Spleen (tissue), 11 donors: ENCODE measurements around the gene SENP1. TPM values are rescaled to one million over a fixed set of nuclear protein-coding genes. Genes with fewer than 3 reads are reported as not detected.

Source experiments
- DNase-seq: peaks from one replicate; pipeline ENCODE4 v3.0.0-alpha.2; 2020
- H3K27ac ChIP-seq, 8 donors: fragments of 200-600 bp; sonication (generic) in 7 of 8; 1 replicate in 4 of 8; 2 replicates in 4 of 8; pipeline versions ENCODE4 v1.5.0 to v1.8.0; 2016 to 2021; ENCODE audit warnings: inconsistent platforms in 4 of 8, mild to moderate bottlenecking in 4 of 8, moderate library complexity in 1 of 8
- H3K27me3 ChIP-seq, 7 donors: fragments of 200-600 bp; sonication (generic) in 6 of 7; replicated peaks in 1 of 7; 1 replicate in 4 of 7; 2 replicates in 3 of 7; pipeline versions ENCODE4 v1.5.0 to v1.8.0; 2016 to 2021; ENCODE audit warnings: inconsistent platforms in 3 of 7, mild to moderate bottlenecking in 1 of 7
- H3K36me3 ChIP-seq, 6 donors: fragments of 200-600 bp; sonication (generic) in 5 of 6; 1 replicate in 4 of 6; 2 replicates in 2 of 6; pipeline versions ENCODE4 v1.5.0 to v1.8.0; 2016 to 2021; ENCODE audit warnings: inconsistent platforms in 2 of 6
- H3K4me1 ChIP-seq, 6 donors: fragments of 200-600 bp; sonication (generic) in 5 of 6; 1 replicate in 3 of 6; 2 replicates in 3 of 6; pipeline versions ENCODE4 v1.5.0 to v1.8.0; 2016 to 2021; ENCODE audit warnings: inconsistent platforms in 3 of 6
- H3K4me3 ChIP-seq, 8 donors: fragments of 200-600 bp; sonication (generic) in 7 of 8; 1 replicate in 4 of 8; 2 replicates in 4 of 8; pipeline versions ENCODE4 v1.5.0 to v1.8.0; 2016 to 2021; ENCODE audit warnings: inconsistent platforms in 4 of 8, mild to moderate bottlenecking in 4 of 8, moderate library complexity in 2 of 8
- H3K9me3 ChIP-seq, 8 donors: fragments of 200-600 bp; sonication (generic) in 7 of 8; 1 replicate in 4 of 8; 2 replicates in 4 of 8; pipeline versions ENCODE4 v1.5.0 to v1.8.0; 2016 to 2021; ENCODE audit warnings: inconsistent platforms in 4 of 8
- CTCF ChIP-seq, 11 experiments: fragments of 200-600 bp in 7 of 11; fragments of 450-650 bp in 4 of 11; sonication (generic) in 4 of 11; IDR thresholded peaks in 8 of 11; conservative IDR thresholded peaks in 3 of 11; 1 replicate in 7 of 11; 2 replicates in 4 of 11; pipeline versions ENCODE4 v1.4.0 to v1.8.0; 2016 to 2021; ENCODE audit warnings: antibody characterized with exemption in 11 of 11, inconsistent platforms in 4 of 11, mild to moderate bottlenecking in 1 of 11
- POLR2A ChIP-seq, 3 donors: fragments of 450-650 bp; IDR thresholded peaks; one replicate each; pipeline ENCODE4 v1.5.1; 2017; ENCODE audit warnings: antibody characterized with exemption in 3 of 3, mild to moderate bottlenecking in 1 of 3
- POLR2AphosphoS5 ChIP-seq, 3 donors: sonication (generic); formaldehyde crosslinking; IDR thresholded peaks; one replicate each; pipeline ENCODE4 v1.5.1; 2017; ENCODE audit warnings: antibody characterized with exemption in 3 of 3
- WGBS, 5 donors: extraction: QIAGEN DNeasy Blood & Tissue Kit in 3 of 5; methylation state at CpG; one replicate each; pipeline versions ENCODE4 v1.1.5 to v1.1.7; 2013 to 2018; 5-methylcytosine and 5-hydroxymethylcytosine counted together
- intact Hi-C: fragments of 100-400 bp; cut with DNase I; formaldehyde crosslinking; loops from one replicate; pipeline ENCODE4 v1.15.0; 2023; ENCODE audit warnings: low total_unique reads
- polyA plus RNA-seq, 3 donors: library from polyadenylated mRNA; stranded (reverse); fragments of 200-250 nt; gene quantifications; one replicate each; pipeline ENCODE4 v1.2.1, GENCODE V29; 2013
- total RNA-seq, 7 donors: library from RNA; depleted of rRNA in 3 of 7; stranded (reverse); fragments of >200 nt in 3 of 7; fragmentation: NEBNext Ultra II Directional in 4 of 7; extraction: Animal tissue kit (Norgen Biotek cat#: 25700) in 4 of 7; gene quantifications; one replicate each; pipeline versions ENCODE4 v1.1.0 to v1.2.1, GENCODE V29; 2016 to 2021
- donor health status: healthy with polysubstance abuse.
- donor health status: DM: no; HTN: no; CAD: no; lungs with moderate emphysema.
- donor health status: DM: no; HTN: no; CAD: no.
- donor health status: Bipolar disorder and iron deficiency.
- donor health status: healthy.
- donor health status: DM: no; HTN: no; CAD: no.
- donor health status: DM: yes; HTN: yes; CAD: no.

The SENP1 gene
- total and polyA plus RNA-seq, 10 donors: 3.7 to 37.4 (median 25.6) TPM

GRCh38 chr12:48001505-48002413 lies 104.1 kb downstream of the SENP1 start:
- peak overlapping the region; percentile 8 to 67 (median 30) for H3K4me3 ChIP-seq
- DNase-seq: peak; percentile 69
- no peaks in the 10 kb centered on the region for H3K36me3 ChIP-seq
- H3K27ac ChIP-seq: no peak overlapping the region
- no peaks in the 10 kb centered on the region for H3K9me3 ChIP-seq
- intact Hi-C loops: no loop called here
- WGBS, 5 donors: 1 to 4% (median 1%) methylated on average over 42 to 57 of the region's 57 CpGs
- peaks cover 20 to 97% (median 62%) of the 10 kb centered on the region in 7 donors for H3K27me3 ChIP-seq
- peaks cover 38 to 49% (median 46%) of the 10 kb centered on the region in 6 donors for H3K4me1 ChIP-seq
- TF ChIP-seq CTCF (IDR thresholded peaks at IDR 0.05 in 8 of 11, conservative IDR thresholded peaks at IDR 0.05 in 3 of 11) (no peak), POLR2AphosphoS5 (IDR thresholded peaks at IDR 0.05) (peak in 1 of 3 donors; percentile 8)

DNA sequence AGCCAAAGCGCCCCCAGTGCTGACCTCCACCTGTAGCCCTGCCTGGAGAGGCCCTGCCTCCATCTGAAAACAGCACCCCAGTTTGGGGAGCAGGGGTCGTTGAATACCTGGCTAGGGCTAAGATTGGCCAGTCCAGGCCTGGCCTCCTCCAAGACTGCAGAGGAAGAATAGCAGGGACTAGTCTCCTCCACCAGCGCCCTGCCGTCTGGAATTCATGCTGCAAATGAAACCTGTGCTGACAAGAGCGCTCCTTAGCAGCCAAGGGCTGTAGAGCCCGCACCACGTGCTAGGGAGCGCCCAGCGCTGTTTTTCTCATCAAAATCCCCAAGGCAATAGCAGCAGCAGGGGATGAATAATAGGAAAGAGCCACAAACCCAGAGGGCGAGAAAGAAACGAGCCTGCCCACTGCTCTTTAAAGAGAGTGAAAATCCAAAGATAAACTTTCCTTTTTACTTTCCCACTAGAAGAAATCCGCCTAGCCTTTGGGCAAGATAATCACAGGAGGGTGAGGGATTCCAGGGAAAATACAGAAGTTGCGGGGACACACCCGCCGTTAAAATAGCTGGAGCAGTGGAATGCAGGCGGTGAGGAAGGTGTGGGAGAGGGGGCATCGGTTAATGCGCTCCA lies 104.9 kb downstream of the SENP1 start:
- Histone ChIP-seq H3K36me3 (no peaks in the 10 kb centered on the region), H3K9me3 (no peaks in the 10 kb centered on the region), H3K4me1 (peaks cover 38 to 49% (median 46%) of the 10 kb centered on the region in 6 donors), H3K27me3 (peaks cover 20 to 92% (median 58%) of the 10 kb centered on the region in 7 donors), H3K4me3 (peak overlapping the region; percentile 8 to 67 (median 30)), H3K27ac (no peak overlapping the region)
- intact Hi-C loops: no loop called here
- 13 to 15% (median 14%) methylated on average over 18 of the region's 18 CpGs for WGBS, 5 donors
- TF ChIP-seq POLR2A (IDR thresholded peaks at IDR 0.05) (no peak), POLR2AphosphoS5 (IDR thresholded peaks at IDR 0.05) (no peak), CTCF (IDR thresholded peaks at IDR 0.05 in 8 of 11, conservative IDR thresholded peaks at IDR 0.05 in 3 of 11) (no peak)
- DNase-seq: peak; percentile 56

GRCh38 chr12:47999816-48000215 lies 106.1 kb downstream of the SENP1 start:
- H3K4me1 ChIP-seq: peaks cover 35 to 43% (median 41%) of the 10 kb centered on the region in 6 donors
- no peak overlapping the region for H3K27ac ChIP-seq
- DNase-seq: no peak
- TF ChIP-seq POLR2AphosphoS5 (IDR thresholded peaks at IDR 0.05) (no peak), POLR2A (IDR thresholded peaks at IDR 0.05) (no peak), CTCF (IDR thresholded peaks at IDR 0.05 in 8 of 11, conservative IDR thresholded peaks at IDR 0.05 in 3 of 11) (no peak)
- H3K4me3 ChIP-seq: no peak overlapping the region
- H3K36me3 ChIP-seq: no peaks in the 10 kb centered on the region
- peaks cover 15 to 89% (median 46%) of the 10 kb centered on the region in 7 donors for H3K27me3 ChIP-seq
- H3K9me3 ChIP-seq: no peaks in the 10 kb centered on the region
- intact Hi-C loops: no loop called here
- WGBS, 5 donors: 71 to 79% (median 75%) methylated on average over 9 of the region's 9 CpGs

DNA sequence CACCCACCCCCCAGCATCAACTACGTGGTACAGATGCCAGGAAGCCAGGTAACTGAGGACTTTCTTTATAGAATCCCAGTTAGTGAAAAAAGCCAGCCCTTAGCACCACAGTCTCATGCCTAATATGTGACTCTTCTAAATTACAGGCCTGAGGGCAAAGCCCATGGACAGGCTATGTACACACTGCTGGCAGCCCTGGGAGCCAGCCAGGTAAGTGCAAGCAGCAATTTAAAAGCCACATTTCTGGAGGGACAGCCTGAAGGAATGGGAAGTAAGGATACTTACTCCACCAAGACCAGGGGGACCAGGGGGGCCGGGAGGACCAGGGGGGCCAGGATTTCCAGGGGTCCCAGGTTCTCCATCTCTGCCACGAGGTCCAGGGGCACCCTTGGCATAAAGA lies 108.6 kb downstream of the SENP1 start:
- no peak for TF ChIP-seq POLR2AphosphoS5 (IDR thresholded peaks at IDR 0.05)
- no peak for TF ChIP-seq POLR2A (IDR thresholded peaks at IDR 0.05)
- H3K27me3 ChIP-seq: peaks cover 9 to 79% (median 24%) of the 10 kb centered on the region in 7 donors
- peaks cover 12 to 18% (median 16%) of the 10 kb centered on the region in 6 donors for H3K4me1 ChIP-seq
- H3K4me3 ChIP-seq: no peak overlapping the region
- WGBS, 5 donors: 49 to 69% (median 62%) methylated on average over 3 of the region's 3 CpGs
- H3K27ac ChIP-seq: no peak overlapping the region
- intact Hi-C loops: no loop called here
- no peaks in the 10 kb centered on the region for H3K36me3 ChIP-seq
- no peak for DNase-seq
- H3K9me3 ChIP-seq: no peaks in the 10 kb centered on the region
